ENCODE measurements around the gene NKAIN1.

GRCh38 chr1:31273619-31274018, 33.9 kb upstream of the NKAIN1 start:
- TF ChIP-seq CTCF (IDR thresholded peaks at IDR 0.05) = no peak
- no peak for TF ChIP-seq POLR2A (IDR thresholded peaks at IDR 0.05)
